Measurements from ENCODE around the gene DPH7.
"Not testable (repeated sequence)": the region's sequence is repeated elsewhere in the genome, so short reads cannot be mapped to it uniquely, and the experiment has no call there.

Gene DPH7

DNA sequence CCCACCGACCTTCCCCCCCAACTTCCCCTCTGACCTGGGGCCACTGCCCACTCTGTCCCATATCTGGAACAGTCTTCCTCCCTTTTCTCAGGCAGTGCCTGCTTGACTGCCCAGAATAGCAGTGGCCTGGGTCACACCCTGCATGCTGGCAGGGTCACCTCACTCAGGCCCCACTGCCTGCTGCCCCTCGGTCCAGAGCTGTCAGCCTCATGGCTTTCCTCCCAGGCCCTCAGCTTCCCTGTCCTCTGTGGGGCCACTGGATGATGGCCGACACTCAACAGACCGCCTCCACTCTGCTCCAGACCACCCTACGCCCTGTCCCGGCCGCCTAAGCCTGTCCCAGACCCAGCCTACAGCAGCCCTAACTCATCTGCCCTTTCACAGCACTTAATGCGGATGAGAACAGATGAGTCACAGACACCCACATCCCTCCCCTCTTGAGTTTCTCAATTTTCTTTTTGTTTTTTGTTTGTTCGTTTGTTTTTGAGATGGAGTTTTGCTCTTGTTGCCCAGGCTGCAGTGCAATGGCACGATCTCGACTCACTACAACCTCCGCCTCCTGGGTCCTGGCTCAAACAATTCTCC lies 34.5 kb downstream of the DPH7 start:
- TF ChIP-seq, protein P1, sequence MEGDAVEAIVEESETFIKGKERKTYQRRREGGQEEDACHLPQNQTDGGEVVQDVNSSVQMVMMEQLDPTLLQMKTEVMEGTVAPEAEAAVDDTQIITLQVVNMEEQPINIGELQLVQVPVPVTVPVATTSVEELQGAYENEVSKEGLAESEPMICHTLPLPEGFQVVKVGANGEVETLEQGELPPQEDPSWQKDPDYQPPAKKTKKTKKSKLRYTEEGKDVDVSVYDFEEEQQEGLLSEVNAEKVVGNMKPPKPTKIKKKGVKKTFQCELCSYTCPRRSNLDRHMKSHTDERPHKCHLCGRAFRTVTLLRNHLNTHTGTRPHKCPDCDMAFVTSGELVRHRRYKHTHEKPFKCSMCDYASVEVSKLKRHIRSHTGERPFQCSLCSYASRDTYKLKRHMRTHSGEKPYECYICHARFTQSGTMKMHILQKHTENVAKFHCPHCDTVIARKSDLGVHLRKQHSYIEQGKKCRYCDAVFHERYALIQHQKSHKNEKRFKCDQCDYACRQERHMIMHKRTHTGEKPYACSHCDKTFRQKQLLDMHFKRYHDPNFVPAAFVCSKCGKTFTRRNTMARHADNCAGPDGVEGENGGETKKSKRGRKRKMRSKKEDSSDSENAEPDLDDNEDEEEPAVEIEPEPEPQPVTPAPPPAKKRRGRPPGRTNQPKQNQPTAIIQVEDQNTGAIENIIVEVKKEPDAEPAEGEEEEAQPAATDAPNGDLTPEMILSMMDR (IDR thresholded peaks at IDR 0.05; ENCODE audit: low read depth, low read length): no peak
- H3K27me3 ChIP-seq: no peaks in the 10 kb centered on the region
- H3K36me3 ChIP-seq: no peaks in the 10 kb centered on the region
- no peak overlapping the region for H3K4me3 ChIP-seq (ENCODE audit: low read depth, low read length)
- DNase-seq: no peak
- no peaks in the 10 kb centered on the region; the same call in 1 of the 2 replicates for H3K4me1 ChIP-seq
- H3K9me3 ChIP-seq: no peaks in the 10 kb centered on the region

DNA sequence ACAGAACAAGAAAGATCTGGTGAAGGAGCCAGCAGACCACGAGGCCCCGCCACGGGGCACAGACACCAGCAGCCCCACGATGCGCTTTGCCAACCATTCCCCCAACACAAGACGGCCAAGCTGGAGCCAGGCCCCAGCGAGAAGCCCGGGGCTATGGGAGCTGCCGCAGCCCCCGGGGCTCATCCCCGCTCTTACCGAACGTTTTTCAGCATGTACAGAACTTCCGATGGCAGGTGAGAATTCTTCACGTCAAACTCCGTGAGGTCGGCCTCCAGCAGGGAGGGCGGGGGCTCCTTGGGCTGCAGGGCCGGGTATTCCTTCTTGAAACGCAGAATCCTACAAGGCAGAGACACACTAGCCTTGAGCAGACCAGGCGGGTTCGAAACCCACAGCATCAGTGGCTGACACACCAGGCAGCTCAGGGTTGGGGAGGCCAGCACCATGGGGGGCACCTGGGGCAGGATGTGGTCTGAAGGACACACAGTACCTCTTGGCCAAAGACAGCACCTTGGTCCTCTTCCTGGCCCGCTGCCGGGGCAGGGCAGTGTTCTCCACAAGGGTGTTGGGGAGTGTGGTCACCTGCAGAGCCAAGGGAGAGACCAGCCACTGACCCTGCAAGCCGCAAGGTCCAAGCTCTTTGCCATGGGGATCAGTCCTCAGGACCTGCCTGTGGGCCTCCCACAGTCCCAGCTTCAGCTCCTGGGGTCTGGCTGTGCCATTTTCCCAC lies 35.3 kb downstream of the DPH7 start:
- no peak for DNase-seq
- H3K4me3 ChIP-seq (ENCODE audit: low read depth, low read length): no peak overlapping the region
- no peaks in the 10 kb centered on the region for H3K36me3 ChIP-seq
- H3K9me3 ChIP-seq: no peaks in the 10 kb centered on the region
- no peaks in the 10 kb centered on the region for H3K27me3 ChIP-seq
- H3K4me1 ChIP-seq: no peaks in the 10 kb centered on the region; the same call in 1 of the 2 replicates
- TF ChIP-seq, protein P1 (IDR thresholded peaks at IDR 0.05; ENCODE audit: low read depth, low read length): no peak

- TF ChIP-seq, protein P1 (IDR thresholded peaks at IDR 0.05; ENCODE audit: low read depth, low read length): no peak
- no peak for DNase-seq
- Histone ChIP-seq H3K27me3 (no peaks in the 10 kb centered on the region), H3K9me3 (no peaks in the 10 kb centered on the region), H3K36me3 (no peaks in the 10 kb centered on the region), H3K4me1 (no peaks in the 10 kb centered on the region; the same call in 1 of the 2 replicates), H3K4me3 (ENCODE audit: low read depth, low read length) (no peak overlapping the region)
These were observed 36.2 kb downstream of the DPH7 start for GRCh38 chr9:137542486-137542885.

- Histone ChIP-seq H3K9me3 (no peaks in the 10 kb centered on the region), H3K4me1 (no peaks in the 10 kb centered on the region; the same call in 1 of the 2 replicates), H3K27me3 (no peaks in the 10 kb centered on the region), H3K4me3 (ENCODE audit: low read depth, low read length) (no peak overlapping the region), H3K36me3 (no peaks in the 10 kb centered on the region)
- no peak for DNase-seq
- TF ChIP-seq, protein P1 (IDR thresholded peaks at IDR 0.05; ENCODE audit: low read depth, low read length): no peak
These were observed 38.2 kb downstream of the DPH7 start for GRCh38 chr9:137540536-137540935.

GRCh38 chr9:137538058-137538457 lies 40.7 kb downstream of the DPH7 start:
- no peaks in the 10 kb centered on the region for H3K27me3 ChIP-seq
- no peak overlapping the region for H3K4me3 ChIP-seq (ENCODE audit: low read depth, low read length)
- H3K4me1 ChIP-seq: peaks cover 3% of the 10 kb centered on the region
- DNase-seq: no peak
- TF ChIP-seq, protein P1 (IDR thresholded peaks at IDR 0.05; ENCODE audit: low read depth, low read length): no peak
- no peaks in the 10 kb centered on the region for H3K36me3 ChIP-seq
- H3K9me3 ChIP-seq: no peaks in the 10 kb centered on the region

DNA sequence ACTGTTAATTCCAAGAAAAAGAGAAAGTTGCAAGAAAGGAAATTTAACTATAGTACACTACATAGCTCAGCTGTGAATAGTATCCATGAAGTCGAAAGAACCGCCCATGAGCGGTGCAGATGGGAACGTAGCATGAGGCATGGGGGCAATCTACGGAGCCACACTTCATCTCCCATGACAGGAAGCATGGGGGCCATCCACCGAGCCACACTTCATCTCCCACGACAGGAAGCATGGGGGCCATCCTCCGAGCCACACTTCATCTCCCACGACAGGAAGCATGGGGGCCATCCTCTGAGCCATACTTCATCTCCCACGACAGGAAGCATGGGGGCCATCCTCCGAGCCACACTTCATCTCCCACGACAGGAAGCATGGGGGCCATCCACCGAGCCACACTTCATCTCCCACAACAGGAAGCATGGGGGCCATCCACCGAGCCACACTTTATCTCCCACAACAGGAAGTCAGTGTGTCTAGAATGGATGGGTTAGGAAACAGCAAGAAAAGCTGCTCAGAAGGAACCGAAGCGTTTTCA lies 42.1 kb downstream of the DPH7 start:
- not testable (repeated sequence) for H3K4me1 ChIP-seq; H3K4me3 ChIP-seq (ENCODE audit: low read depth, low read length); H3K27me3 ChIP-seq; DNase-seq; H3K36me3 ChIP-seq; H3K9me3 ChIP-seq

Data from BE2C (cell line).